CD4-positive, alpha-beta T cell treated with Interleukin-6 at 100 ng/mL for 8 hours (primary cell): ENCODE data around the gene SCGN.

Source experiments
- DNase-seq: peaks from one replicate; pipeline ENCODE4 v3.0.0-alpha.2; 2020; ENCODE audit warnings: mixed read lengths, low spot score

SCGN gene

GRCh38 chr6:25686856-25687255 lies 34.8 kb downstream of the SCGN start:
- no peak for DNase-seq

GRCh38 chr6:25689966-25690365 lies 38.0 kb downstream of the SCGN start:
- no peak for DNase-seq

GRCh38 chr6:25691894-25692293 lies 39.9 kb downstream of the SCGN start:
- DNase-seq = no peak

- no peak for DNase-seq
Measured at GRCh38 chr6:25692472-25692871, 40.5 kb downstream of the SCGN start.

- no peak for DNase-seq
Measured at GRCh38 chr6:25694366-25694765, 42.4 kb downstream of the SCGN start.

- no peak for DNase-seq
Measured at GRCh38 chr6:25695671-25696070, 43.7 kb downstream of the SCGN start.

GRCh38 chr6:25697537-25698340 lies 45.7 kb downstream of the SCGN start:
- DNase-seq = no peak

- DNase-seq = no peak
Measured at GRCh38 chr6:25698631-25699030, 46.6 kb downstream of the SCGN start.

- no peak for DNase-seq
Measured at GRCh38 chr6:25699649-25700048, 47.6 kb downstream of the SCGN start.

- no peak for DNase-seq
Measured at GRCh38 chr6:25700761-25701160, 48.7 kb downstream of the SCGN start.

- DNase-seq = no peak
Measured at GRCh38 chr6:25701807-25702206, 49.8 kb downstream of the SCGN start.

- DNase-seq = no peak
Measured at GRCh38 chr6:25703005-25703404, 51.0 kb downstream of the SCGN start.

GRCh38 chr6:25704001-25704400 lies 52.0 kb downstream of the SCGN start:
- DNase-seq = no peak

- DNase-seq = no peak
Measured at GRCh38 chr6:25706314-25707014, 54.4 kb downstream of the SCGN start.

- DNase-seq = no peak
Measured at GRCh38 chr6:25709761-25710160, 57.7 kb downstream of the SCGN start.

GRCh38 chr6:25710287-25710686 lies 58.3 kb downstream of the SCGN start:
- no peak for DNase-seq

- no peak for DNase-seq
Measured at GRCh38 chr6:25713824-25714223, 61.8 kb downstream of the SCGN start.

GRCh38 chr6:25714765-25715164 lies 62.8 kb downstream of the SCGN start:
- DNase-seq = no peak

GRCh38 chr6:25715794-25716193 lies 63.8 kb downstream of the SCGN start:
- no peak for DNase-seq

- DNase-seq = no peak
Measured at GRCh38 chr6:25717866-25718740, 66.1 kb downstream of the SCGN start.

GRCh38 chr6:25726122-25726911 lies 74.3 kb downstream of the SCGN start:
- no peak for DNase-seq

GRCh38 chr6:25727028-25727427 lies 75.0 kb downstream of the SCGN start:
- DNase-seq = no peak
